T-cell (primary cell): ENCODE data around the gene NANOS3. TPM values are rescaled to one million over a fixed set of nuclear protein-coding genes. Genes with fewer than 3 reads are reported as not detected.

ENCODE experiments used
- ATAC-seq, 4 experiments: fragments of 200-7000 bp in 3 of 4; fragments of 150-1000 bp in 1 of 4; cut with Tn5 transposase; replicated peaks in 1 of 4; 1 replicate in 3 of 4; 2 replicates in 1 of 4; pipeline ENCODE4 v1.10.0; 2021; ENCODE audit warnings: moderate library complexity in 3 of 4, mild to moderate bottlenecking in 2 of 4, moderate number of reproducible peaks in 1 of 4
- CTCF ChIA-PET, 2 donors: fragments of 300-600 bp; sonication (Branson Sonifier 250); formaldehyde crosslinking; loops; one replicate each; lab custom pipeline; 2022; ENCODE audit warnings: antibody characterized with exemption in 2 of 2; lab: Charles Lee
- POLR2A ChIA-PET, 2 donors: fragments of 300-600 bp; sonication (Branson Sonifier 250); formaldehyde crosslinking; loops; one replicate each; lab custom pipeline; 2022; ENCODE audit warnings: antibody characterized with exemption in 2 of 2; lab: Charles Lee
- DNase-seq, 35 experiments: peaks; one replicate each; pipeline versions ENCODE4 v3.0.0 to v3.0.0-alpha.2; 2013 to 2023
- H3K27ac ChIP-seq: one replicate; pipeline ENCODE4 v1.5.1; 2013; ENCODE audit warnings: low read length
- H3K27me3 ChIP-seq, 2 experiments: replicated peaks in 1 of 2; 1 replicate in 1 of 2; 2 replicates in 1 of 2; pipeline versions ENCODE4 v1.6.1 to v1.7.0; 2013; ENCODE audit warnings: low read length in 1 of 2, mixed read lengths in 1 of 2; ENCODE audit not compliant: control insufficient read depth in 2 of 2, insufficient read depth in 2 of 2; ENCODE audit errors: extremely low read depth in 1 of 2
- H3K36me3 ChIP-seq, 2 donors: 1 replicate in 1 of 2; 2 replicates in 1 of 2; pipeline versions ENCODE4 v1.6.1 to v1.7.0; 2013; ENCODE audit warnings: low read length in 1 of 2; ENCODE audit not compliant: control insufficient read depth in 2 of 2, insufficient read depth in 1 of 2; ENCODE audit errors: extremely low read depth in 1 of 2
- H3K4me1 ChIP-seq, 2 experiments: 1 replicate in 1 of 2; 2 replicates in 1 of 2; pipeline versions ENCODE4 v1.6.1 to v1.7.0; 2013; ENCODE audit warnings: low read length in 2 of 2, mixed read lengths in 1 of 2; ENCODE audit not compliant: insufficient read depth in 2 of 2, control insufficient read depth in 1 of 2; ENCODE audit errors: extremely low read depth in 1 of 2
- H3K4me3 ChIP-seq, 2 donors: 1 replicate in 1 of 2; 2 replicates in 1 of 2; pipeline versions ENCODE4 v1.5.1 to v1.7.0; 2013; ENCODE audit warnings: mild to moderate bottlenecking in 2 of 2, low read length in 1 of 2, moderate library complexity in 1 of 2; ENCODE audit not compliant: control insufficient read depth in 1 of 2; ENCODE audit errors: extremely low read depth in 1 of 2
- H3K9me3 ChIP-seq: 2 replicates; pipeline ENCODE4 v1.7.0; 2013
- H3K27ac Mint-ChIP-seq, 2 donors: one replicate each; pipeline ENCODE4 v1.8.0; 2020 to 2021; ENCODE audit warnings: mild to moderate bottlenecking in 2 of 2, mixed read lengths in 2 of 2
- H3K27me3 Mint-ChIP-seq, 2 donors: one replicate each; pipeline ENCODE4 v1.8.0; 2021 to 2022; ENCODE audit warnings: mixed read lengths in 2 of 2
- H3K36me3 Mint-ChIP-seq: one replicate; pipeline ENCODE4 v1.8.0; 2021; ENCODE audit warnings: mixed read lengths
- H3K4me1 Mint-ChIP-seq, 3 donors: one replicate each; pipeline ENCODE4 v1.8.0; 2020 to 2022; ENCODE audit warnings: mixed read lengths in 3 of 3, mild to moderate bottlenecking in 1 of 3
- H3K4me3 Mint-ChIP-seq, 3 donors: one replicate each; pipeline ENCODE4 v1.8.0; 2020 to 2022; ENCODE audit warnings: mild to moderate bottlenecking in 3 of 3, mixed read lengths in 3 of 3, moderate library complexity in 3 of 3
- H3K9me3 Mint-ChIP-seq, 3 donors: one replicate each; pipeline ENCODE4 v1.8.0; 2020 to 2022; ENCODE audit warnings: mixed read lengths in 3 of 3
- WGBS: methylation state at CpG from one replicate; pipeline ENCODE4 v1.1.5; 2013; ENCODE audit warnings: missing lambda C conversion rate; ENCODE audit not compliant: insufficient coverage; 5-methylcytosine and 5-hydroxymethylcytosine counted together
- total RNA-seq, 35 experiments: library from RNA in 6 of 35; stranded (reverse) in 6 of 35; fragments of 120-200 nt in 1 of 35; gene quantifications; one replicate each; pipeline versions ENCODE4 v1.2.1 to v1.2.4 and lab custom pipeline; 2013 to 2026

NANOS3 gene
- total RNA-seq, 5 donors from 2014 or later (not counting 1 experiment from before 2014, with no cell fraction given), result 0.85 to 2.3 (median 1.5) TPM; not detected in 1

DNA sequence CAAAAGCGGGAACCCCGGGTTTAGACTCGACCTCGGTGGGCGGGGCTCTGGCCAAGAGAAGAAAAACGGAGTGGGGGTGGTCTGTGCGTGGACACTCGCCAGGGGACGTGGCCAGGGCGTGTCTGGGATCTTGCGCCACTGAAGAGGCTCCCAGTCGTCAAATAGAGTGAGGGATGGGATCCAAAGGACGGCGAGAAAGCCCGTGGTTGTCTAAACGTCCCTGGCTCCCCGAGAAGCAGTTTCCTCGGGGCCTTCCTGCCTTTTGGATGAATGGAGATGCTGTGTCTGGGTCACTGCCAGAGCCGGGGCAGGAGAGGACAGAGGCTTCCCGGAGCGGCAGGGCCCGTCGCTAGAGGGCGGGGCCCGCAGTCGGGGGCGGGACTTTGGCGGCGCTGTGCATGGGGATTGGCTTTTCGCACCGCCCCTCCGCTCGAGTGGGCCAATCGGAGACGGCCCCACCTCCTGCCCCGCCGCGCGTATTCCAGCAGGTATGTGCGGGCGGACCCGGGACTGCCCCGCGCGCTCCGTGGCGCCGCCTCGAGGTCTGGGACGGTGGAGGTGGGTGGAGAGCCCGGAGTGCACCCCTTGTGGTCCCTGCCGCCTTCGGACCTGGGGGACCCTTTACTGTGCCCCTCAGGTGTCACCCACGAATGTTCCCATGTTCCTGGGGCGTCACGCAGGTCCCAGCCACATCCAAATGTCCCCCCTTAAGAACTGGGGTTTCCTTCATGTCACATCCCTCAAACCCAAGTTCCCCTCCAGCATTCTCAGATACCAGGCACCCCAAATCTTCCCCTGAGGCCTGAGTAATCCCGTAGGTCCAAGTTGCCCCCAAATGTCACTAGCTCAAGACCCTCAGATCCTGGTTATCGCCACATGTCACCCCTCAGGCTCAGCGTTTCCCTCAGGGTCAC lies 43.3 kb upstream of the NANOS3 start:
- Mint-ChIP-seq H3K27ac (peak overlapping the region; percentile 86 to 88), H3K9me3 (no peaks in the 10 kb centered on the region), H3K4me1 (peaks cover 35 to 50% (median 46%) of the 10 kb centered on the region in 3 donors), H3K4me3 (peak overlapping the region; percentile 77 to 84 (median 84)), H3K27me3 (no peaks in the 10 kb centered on the region), H3K36me3 (peaks cover 11% of the 10 kb centered on the region)
- CTCF ChIA-PET, result no interaction called here
- peaks cover 4 to 18% of the 10 kb centered on the region in 2 donors for H3K36me3 ChIP-seq
- POLR2A ChIA-PET, result interaction anchor here in 1 of 2 donors (0.5 to 0.6 kb wide), 3 partner anchors 28 to 198 kb away, joined by 4 to 7 read pairs (median 5); partner anchors contain the start of gene IL27RA
- 11% methylated on average over 55 of the region's 59 CpGs for WGBS
- ATAC-seq (peak; percentile 72 to 85 (median 77)), DNase-seq (peak; percentile 78 to 97 (median 89))
- no peaks in the 10 kb centered on the region for H3K27me3 ChIP-seq
- H3K4me1 ChIP-seq, result peaks cover 14 to 56% of the 10 kb centered on the region in 2 experiments
- H3K9me3 ChIP-seq, result no peaks in the 10 kb centered on the region
- peak overlapping the region; percentile 84 for H3K27ac ChIP-seq
- H3K4me3 ChIP-seq, result peak overlapping the region; percentile 51 to 63

DNA sequence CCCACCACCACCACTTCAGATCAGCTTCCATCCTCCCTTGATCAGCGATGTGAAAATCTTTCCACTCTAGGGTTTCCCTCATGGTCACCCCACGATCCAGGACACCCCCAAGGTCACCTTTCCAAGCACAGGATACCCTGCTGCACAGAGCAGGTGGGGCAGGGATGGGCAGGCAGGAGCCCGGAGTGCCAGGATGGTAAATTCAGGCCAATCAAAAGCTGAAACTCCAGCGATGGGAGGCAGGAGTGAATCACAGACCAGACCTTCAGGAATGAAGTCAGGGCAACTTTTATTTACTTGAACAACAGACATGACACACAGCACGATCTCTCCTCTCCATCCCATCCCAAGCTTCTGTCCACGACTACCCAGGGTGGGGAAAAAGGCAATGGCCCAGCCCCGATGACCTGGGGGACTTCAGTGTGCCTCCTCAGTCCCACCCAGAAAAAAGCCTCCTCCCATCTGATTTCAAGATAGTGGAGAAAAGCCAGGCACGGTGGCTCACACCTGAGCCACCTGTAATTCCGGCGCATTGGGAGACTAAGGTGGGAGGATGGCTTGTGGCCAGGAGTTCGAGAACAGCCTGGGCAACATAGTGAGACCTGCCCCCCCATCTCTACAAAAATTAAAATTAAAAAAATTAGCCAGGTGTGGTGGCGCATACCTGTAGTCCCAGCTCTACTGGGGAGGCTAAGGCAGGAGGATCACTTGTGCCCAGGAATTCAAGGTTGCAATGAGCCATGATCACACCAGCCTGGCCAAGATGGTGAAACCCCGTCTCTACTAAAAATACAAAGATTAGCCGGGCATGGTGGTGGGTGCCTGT lies 42.5 kb upstream of the NANOS3 start:
- ATAC-seq (no peak), DNase-seq (peak in 4 of 35 experiments; percentile 11 to 42 (median 26))
- 94% methylated on average over 3 of the region's 14 CpGs for WGBS
- H3K27me3 ChIP-seq, result no peaks in the 10 kb centered on the region
- H3K4me3 Mint-ChIP-seq, result peak overlapping the region; percentile 77 to 84 (median 84)
- peaks cover 42 to 58% (median 52%) of the 10 kb centered on the region in 3 donors for H3K4me1 Mint-ChIP-seq
- H3K36me3 ChIP-seq, result peaks cover 4 to 18% of the 10 kb centered on the region in 2 donors
- H3K4me3 ChIP-seq, result peak overlapping the region; percentile 35 to 51
- ChIA-PET POLR2A (interaction anchor here in 1 of 2 donors (0.5 to 0.7 kb wide), 4 partner anchors 19 to 197 kb away, joined by 3 to 7 read pairs (median 4); partner anchors contain the start of gene IL27RA), CTCF (interaction anchor here in 1 of 2 donors (0.7 kb wide), 1 partner anchor 12 kb away, joined by 3 read pairs; no protein-coding TSS in a partner anchor)
- peaks cover 21 to 64% of the 10 kb centered on the region in 2 experiments for H3K4me1 ChIP-seq
- H3K27ac ChIP-seq, result peak overlapping the region; percentile 84
- peaks cover 11% of the 10 kb centered on the region for H3K36me3 Mint-ChIP-seq
- H3K27me3 Mint-ChIP-seq, result no peaks in the 10 kb centered on the region
- H3K9me3 ChIP-seq, result no peaks in the 10 kb centered on the region
- peak overlapping the region; percentile 86 to 88 for H3K27ac Mint-ChIP-seq
- no peaks in the 10 kb centered on the region for H3K9me3 Mint-ChIP-seq

DNA sequence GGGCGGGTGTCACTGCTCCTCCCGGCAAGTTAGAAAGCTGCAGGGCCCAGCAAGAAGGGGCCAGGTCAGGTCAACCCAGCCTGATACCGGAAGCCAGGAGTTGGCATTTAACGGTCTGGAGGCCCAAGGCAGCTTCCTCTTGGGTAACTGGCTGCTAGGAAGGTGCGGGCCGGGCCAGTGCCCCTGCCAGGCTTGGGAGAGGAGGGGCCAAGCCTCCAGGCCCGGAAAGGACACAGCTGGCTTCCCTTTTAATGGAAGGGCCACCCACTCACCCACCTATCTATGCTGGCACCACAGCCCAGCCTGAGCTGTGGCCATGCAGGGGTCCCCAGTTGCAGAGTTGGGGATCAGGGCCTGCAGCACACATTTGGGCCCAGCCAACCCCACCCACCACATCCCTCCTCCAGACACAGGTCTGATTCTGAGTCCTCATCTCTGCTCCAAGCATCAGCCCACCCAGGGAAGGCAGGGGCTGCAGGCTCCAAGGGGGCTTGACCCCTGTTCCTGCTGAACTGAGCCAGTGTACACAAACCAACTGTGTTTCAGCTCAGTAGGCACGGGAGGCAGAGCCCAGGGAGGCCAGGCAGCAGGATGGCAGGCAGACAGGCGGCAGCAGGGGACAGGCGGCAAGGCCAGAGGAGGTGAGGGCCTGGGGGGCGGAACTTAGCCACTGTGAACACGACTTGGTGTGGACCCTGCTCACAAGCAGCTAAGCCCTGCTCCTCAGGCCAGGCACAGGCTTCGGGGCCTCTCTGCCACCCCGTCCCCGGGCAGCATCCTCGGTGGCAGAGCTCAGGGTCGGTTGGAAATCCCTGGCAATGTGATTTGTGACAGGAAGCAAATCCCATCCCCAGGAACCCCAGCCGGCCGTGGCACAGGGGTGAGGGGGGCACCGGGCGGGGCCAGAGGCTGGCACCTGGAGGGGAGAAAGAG lies 40.9 kb upstream of the NANOS3 start:
- Histone ChIP-seq H3K9me3 (no peaks in the 10 kb centered on the region), H3K36me3 (peaks cover 0 to 18% of the 10 kb centered on the region in 2 donors), H3K27me3 (no peaks in the 10 kb centered on the region), H3K4me1 (peaks cover 30 to 80% of the 10 kb centered on the region in 2 experiments), H3K27ac (peak overlapping the region; percentile 100), H3K4me3 (peak overlapping the region in 1 of 2 donors; percentile 31)
- Mint-ChIP-seq H3K4me3 (peak overlapping the region; percentile 21 to 83 (median 53)), H3K36me3 (peaks cover 11% of the 10 kb centered on the region), H3K4me1 (peaks cover 54 to 71% (median 63%) of the 10 kb centered on the region in 3 donors), H3K27me3 (no peaks in the 10 kb centered on the region), H3K9me3 (no peaks in the 10 kb centered on the region), H3K27ac (peak overlapping the region; percentile 93 to 96)
- CTCF ChIA-PET, result interaction anchor here (0.5 to 1.7 kb wide), 9 partner anchors 10 to 606 kb away, joined by 3 to 8 read pairs (median 4); a partner anchor contains a TSS
- POLR2A ChIA-PET, result interaction anchor here (0.6 to 3.4 kb wide), 8 partner anchors 11 to 533 kb away, joined by 3 to 22 read pairs (median 4); no protein-coding TSS in a partner anchor
- ATAC-seq (no peak), DNase-seq (peak in 5 of 35 experiments; percentile 25 to 45 (median 40))
- 39% methylated on average over 13 of the region's 21 CpGs for WGBS

GRCh38 chr19:13838435-13839129 lies 38.4 kb upstream of the NANOS3 start:
- Mint-ChIP-seq H3K27ac (peak overlapping the region; percentile 97 to 98), H3K36me3 (peaks cover 7% of the 10 kb centered on the region), H3K27me3 (no peaks in the 10 kb centered on the region), H3K9me3 (no peaks in the 10 kb centered on the region), H3K4me3 (peak overlapping the region; percentile 83 to 90 (median 86)), H3K4me1 (peaks cover 58 to 72% (median 60%) of the 10 kb centered on the region in 3 donors)
- Histone ChIP-seq H3K9me3 (no peaks in the 10 kb centered on the region), H3K27ac (peak overlapping the region; percentile 100), H3K36me3 (peaks cover 0 to 18% of the 10 kb centered on the region in 2 donors), H3K4me3 (peak overlapping the region; percentile 60 to 74), H3K27me3 (no peaks in the 10 kb centered on the region), H3K4me1 (peaks cover 39 to 92% of the 10 kb centered on the region in 2 experiments)
- ATAC-seq (peak in 1 of 4 experiments; percentile 3), DNase-seq (peak in 1 of 35 experiments; percentile 72)
- 24% methylated on average over 10 of the region's 18 CpGs for WGBS
- CTCF ChIA-PET, result interaction anchor here in 1 of 2 donors (2.0 kb wide), 1 partner anchor 24 kb away, joined by 10 read pairs; no protein-coding TSS in a partner anchor
- POLR2A ChIA-PET, result interaction anchor here in 1 of 2 donors (0.7 to 3.4 kb wide), 2 partner anchors 8 to 24 kb away, joined by 3 to 22 read pairs; no protein-coding TSS in a partner anchor
